ENCODE data around the gene SLC9C1. TPM values are rescaled to one million over a fixed set of nuclear protein-coding genes. Genes with fewer than 3 reads are reported as not detected.

Gene SLC9C1
- total RNA-seq, 1 experiment from 2014 or later = 0.50 TPM

GRCh38 chr3:112140584-112140983 is 153.4 kb downstream of the SLC9C1 start:
- Histone ChIP-seq H3K9ac (ENCODE audit: extremely low read depth, insufficient read length, low read length) (no peak overlapping the region), H3T11ph (ENCODE audit: low read length) (no peak overlapping the region), H3K27me3 (ENCODE audit: insufficient read depth, low read length) (no peaks in the 10 kb centered on the region), H3K79me2 (ENCODE audit: insufficient read depth, low read length) (no peaks in the 10 kb centered on the region), H2AK5ac (ENCODE audit: insufficient read length, low read length) (no peak overlapping the region), H2BK20ac (ENCODE audit: low read depth, low read length, poor library complexity, severe bottlenecking) (no peak overlapping the region), H3K56ac (ENCODE audit: insufficient read length, low read depth, low read length) (no peak overlapping the region), H3K14ac (ENCODE audit: insufficient read depth, low read length) (no peak overlapping the region), H4K20me1 (ENCODE audit: control insufficient read depth, insufficient read depth, insufficient read length) (no peaks in the 10 kb centered on the region), H3K4me1 (ENCODE audit: insufficient read depth, low read length) (no peaks in the 10 kb centered on the region; the same call in 1 of the 2 replicates), H2BK15ac (ENCODE audit: low read depth, low read length) (no peak overlapping the region), H3K9me3 (ENCODE audit: control insufficient read depth, low read depth, low read length) (no peaks in the 10 kb centered on the region), H4K8ac (replicated peaks; ENCODE audit: insufficient read length, low read depth, low read length) (no peak overlapping the region), H3K23ac (ENCODE audit: insufficient read length, low read depth, low read length) (no peak overlapping the region), H2BK12ac (ENCODE audit: insufficient read length, low read depth, low read length) (no peak overlapping the region), H3K18ac (ENCODE audit: insufficient read length, low read depth, low read length) (no peak overlapping the region), H3K79me1 (ENCODE audit: insufficient read depth, low read depth, low read length, poor library complexity, severe bottlenecking) (no peaks in the 10 kb centered on the region), H4K91ac (ENCODE audit: insufficient read length, low read depth, low read length) (no peak overlapping the region), H4K5ac (ENCODE audit: insufficient read length, low read depth, low read length) (no peak overlapping the region), H3K4me2 (ENCODE audit: insufficient read depth, insufficient read length, low read length) (no peak overlapping the region), H2BK5ac (ENCODE audit: insufficient read length, low read length) (no peak overlapping the region), H2AFZ (ENCODE audit: low read length) (no peak overlapping the region), H3K23me2 (ENCODE audit: insufficient read length, low read depth, low read length, poor library complexity, severe bottlenecking) (no peaks in the 10 kb centered on the region), H3K4ac (ENCODE audit: low read depth, low read length) (no peak overlapping the region), H2BK120ac (ENCODE audit: low read depth, low read length, poor library complexity, severe bottlenecking) (no peak overlapping the region), H3K27ac (ENCODE audit: insufficient read length, low read depth, low read length) (no peak overlapping the region)
- H3K27ac Mint-ChIP-seq = no peak overlapping the region
- no peak overlapping the region for H3K4me3 Mint-ChIP-seq
- peaks cover 10 to 22% of the 10 kb centered on the region in 2 experiments; a peak in 4 of 5 replicates for H3K9me3 Mint-ChIP-seq
- H3K36me3 Mint-ChIP-seq (ENCODE audit: insufficient read depth in 1 of 3, low read depth in 3 of 3) = peaks cover 6 to 12% (median 11%) of the 10 kb centered on the region in 3 experiments; a peak in 5 of 7 replicates
- no peaks in the 10 kb centered on the region for H3K27me3 Mint-ChIP-seq (ENCODE audit: low read depth)
- WGBS (ENCODE audit: extremely low coverage, insufficient read length, low lambda C conversion rate) = no CpG with 5 or more reads among the region's 1 CpG
- peaks cover 21 to 29% of the 10 kb centered on the region in 2 experiments for H3K4me1 Mint-ChIP-seq
- no peak for TF ChIP-seq CTCF (conservative IDR thresholded peaks at IDR 0.05)
- no peak for DNase-seq
